ENCODE results near the gene NCAM2.

NCAM2 gene

DNA sequence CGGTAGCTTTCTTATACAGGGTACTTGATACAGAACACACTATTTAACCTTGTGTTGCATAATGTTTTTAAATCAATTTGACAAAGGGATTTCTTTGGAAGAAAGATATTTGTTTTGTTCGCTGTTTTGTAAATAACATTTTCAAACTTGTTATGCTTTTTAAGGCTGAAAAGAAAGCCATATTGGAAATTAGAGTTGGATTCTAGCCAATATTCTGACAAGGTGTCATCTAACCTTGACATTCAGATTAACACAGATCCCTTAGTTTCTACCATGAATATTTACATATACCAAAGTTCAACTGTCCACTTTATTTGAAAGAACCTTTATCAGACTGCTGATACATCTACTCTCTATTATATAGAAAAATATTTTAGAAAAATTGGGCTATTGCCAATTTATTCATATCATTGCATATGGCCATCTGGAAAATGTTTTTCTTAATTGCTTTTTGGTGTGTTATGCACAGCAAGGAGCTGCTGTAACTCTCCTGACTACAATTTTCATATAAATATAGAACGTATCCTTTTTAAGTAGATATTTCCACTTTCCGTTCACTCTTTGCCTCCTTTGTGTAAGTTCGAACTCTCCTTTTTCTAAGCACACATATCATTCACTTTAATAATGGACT, 206.3 kb downstream of the NCAM2 start:
- in situ Hi-C loops (cut with HindIII; ENCODE audit: low sequenced_read_pairs) = no loop called here

DNA sequence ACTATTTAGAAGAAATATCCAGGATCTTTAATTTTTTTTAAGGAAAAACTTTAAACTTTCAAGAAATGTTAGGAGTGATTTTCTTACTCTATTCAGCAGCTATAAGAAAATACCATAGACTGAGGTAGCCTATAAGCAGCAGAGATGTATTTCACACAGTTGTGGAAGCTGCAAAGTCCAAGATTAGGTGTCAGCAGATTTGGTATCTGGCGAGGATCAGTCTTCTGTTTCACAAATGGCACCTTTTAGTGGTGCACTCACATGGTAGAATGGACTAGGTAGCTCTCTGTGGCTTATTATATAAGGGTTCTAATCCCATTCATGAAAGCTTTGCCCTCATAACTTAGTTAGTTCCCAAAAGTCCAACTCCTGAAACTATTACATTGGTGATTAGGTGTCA, 207.4 kb downstream of the NCAM2 start:
- in situ Hi-C loops (cut with HindIII; ENCODE audit: low sequenced_read_pairs) = no loop called here

DNA sequence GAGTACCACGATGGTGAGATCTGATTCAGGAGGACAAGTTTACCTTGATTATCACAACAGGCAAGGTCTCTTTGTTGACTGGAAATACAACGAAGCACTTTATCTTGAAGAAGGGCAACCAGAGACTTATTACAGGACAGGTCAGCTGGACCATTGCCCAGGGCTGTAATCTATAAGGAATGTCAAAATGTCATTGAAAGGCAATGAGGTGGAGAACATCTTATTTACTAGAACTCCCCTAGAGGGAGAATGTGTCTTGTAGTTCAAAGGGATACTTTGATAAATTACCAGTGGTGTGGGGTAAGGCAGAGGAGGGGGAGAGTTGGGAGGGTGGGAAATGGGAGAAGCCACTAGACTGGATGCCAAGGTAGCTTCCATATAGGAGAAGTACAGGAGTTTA, 212.3 kb downstream of the NCAM2 start:
- in situ Hi-C loops (cut with HindIII; ENCODE audit: low sequenced_read_pairs) = no loop called here

DNA sequence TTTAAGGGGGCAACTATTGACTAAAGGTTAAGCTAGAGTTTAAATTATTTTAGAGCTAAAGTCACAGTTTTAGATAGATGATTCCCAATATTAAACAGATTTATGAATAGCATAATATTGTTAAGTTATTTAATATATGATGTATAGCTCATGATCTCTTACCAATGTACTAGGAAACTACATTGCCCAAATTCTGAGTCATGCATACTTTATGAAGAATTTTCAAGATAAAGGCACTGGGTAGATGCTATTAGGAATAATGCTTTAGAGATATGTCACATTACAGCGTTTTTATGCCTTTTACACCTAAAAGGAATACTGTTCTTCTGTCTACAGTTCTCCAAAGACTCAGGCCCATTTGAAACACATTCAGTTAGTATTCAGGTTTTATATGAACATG, 215.1 kb downstream of the NCAM2 start:
- in situ Hi-C loops (cut with HindIII; ENCODE audit: low sequenced_read_pairs) = no loop called here

DNA sequence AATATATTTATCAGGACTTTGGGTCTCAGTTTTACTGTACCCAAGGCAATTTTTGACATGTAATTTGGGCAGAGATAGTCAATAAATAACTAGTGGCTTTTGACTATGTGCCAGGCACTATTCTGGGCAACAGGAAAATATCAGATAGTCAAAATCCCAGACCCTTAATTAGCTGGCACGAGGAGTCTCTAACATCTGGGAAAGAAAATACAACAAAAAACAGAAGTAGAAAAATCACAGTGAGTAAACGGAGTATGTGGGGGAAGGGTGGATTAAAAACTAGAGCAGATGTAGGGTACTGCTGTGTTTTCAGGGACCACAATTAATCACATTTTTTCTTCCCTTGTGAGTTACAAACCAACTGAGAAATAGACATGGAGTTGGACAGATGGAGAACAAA, 217.8 kb downstream of the NCAM2 start:
- in situ Hi-C loops (cut with HindIII; ENCODE audit: low sequenced_read_pairs) = no loop called here

DNA sequence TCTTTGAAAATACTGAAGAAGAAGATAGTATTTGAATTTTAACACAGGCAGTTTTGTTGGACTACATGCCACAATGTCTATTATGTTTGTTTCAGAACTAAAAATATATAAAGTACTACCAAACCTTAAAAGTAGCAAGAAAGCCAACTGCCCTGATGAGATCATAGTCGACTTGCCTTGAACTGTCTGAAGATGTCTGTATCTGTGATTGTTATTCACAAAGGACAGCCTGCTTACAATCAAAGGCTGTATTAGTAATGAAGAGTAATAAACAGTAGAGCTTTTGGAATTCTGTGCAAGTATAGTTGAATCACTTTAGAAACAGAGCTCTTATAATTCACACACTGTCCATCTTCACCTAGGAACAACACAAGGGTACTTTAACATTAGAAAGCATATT, 228.3 kb downstream of the NCAM2 start:
- in situ Hi-C loops (cut with HindIII; ENCODE audit: low sequenced_read_pairs) = no loop called here

DNA sequence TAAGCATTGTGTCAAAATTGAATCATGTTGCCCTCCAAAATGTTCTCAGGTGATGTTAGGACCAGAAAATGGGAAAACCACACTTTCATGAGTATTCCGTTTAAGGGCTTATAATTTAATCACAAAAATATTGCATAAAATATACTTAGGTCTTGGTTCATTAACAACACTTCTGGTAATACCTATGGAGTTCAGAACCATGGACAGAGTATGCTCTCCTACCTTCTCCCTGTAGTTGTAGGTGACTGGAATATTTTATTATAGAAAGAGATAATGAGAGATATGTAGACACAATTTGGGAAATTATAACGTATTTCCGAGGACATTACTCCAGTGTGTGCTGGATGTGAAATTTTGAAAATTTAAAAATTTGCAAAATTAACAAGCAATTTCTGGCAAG, 232.5 kb downstream of the NCAM2 start:
- in situ Hi-C loops (cut with HindIII; ENCODE audit: low sequenced_read_pairs) = no loop called here

DNA sequence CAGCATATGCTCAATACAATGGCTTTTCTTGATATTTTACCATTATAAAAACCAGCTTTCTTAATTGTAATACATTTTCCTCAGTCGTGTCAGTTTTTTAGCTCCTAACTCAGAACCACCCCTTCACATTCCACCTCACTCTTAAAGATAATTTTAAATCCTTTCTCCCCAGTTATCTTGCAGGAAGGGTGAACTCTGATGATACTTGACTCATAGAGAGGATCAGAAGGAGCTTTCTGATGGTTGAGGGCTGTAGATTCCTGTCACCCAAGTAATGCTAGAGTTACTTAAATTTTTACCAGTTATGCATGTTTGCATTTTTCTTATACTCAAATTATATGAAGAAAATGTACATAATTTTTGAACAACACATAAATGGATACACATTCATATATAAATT, 233.7 kb downstream of the NCAM2 start:
- in situ Hi-C loops (cut with HindIII; ENCODE audit: low sequenced_read_pairs) = no loop called here

DNA sequence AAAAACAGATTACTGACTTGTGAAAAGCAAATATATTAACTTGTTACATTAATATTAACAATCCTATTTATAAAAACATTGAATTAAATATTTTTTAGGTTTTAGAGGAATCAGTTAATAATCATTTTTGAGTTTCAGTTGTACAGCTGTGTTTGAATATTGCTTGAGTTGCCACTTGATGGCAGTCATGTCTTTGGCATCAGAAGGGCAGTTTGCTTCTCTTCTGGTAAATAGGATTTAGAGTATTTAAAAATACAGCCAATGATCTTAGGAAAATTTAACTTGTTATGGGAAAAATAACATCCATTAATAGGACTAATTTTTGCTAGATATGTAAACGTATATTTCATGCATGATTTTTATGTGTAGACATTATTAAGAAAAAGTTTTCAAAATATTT, 234.1 kb downstream of the NCAM2 start:
- in situ Hi-C loops (cut with HindIII; ENCODE audit: low sequenced_read_pairs) = no loop called here

DNA sequence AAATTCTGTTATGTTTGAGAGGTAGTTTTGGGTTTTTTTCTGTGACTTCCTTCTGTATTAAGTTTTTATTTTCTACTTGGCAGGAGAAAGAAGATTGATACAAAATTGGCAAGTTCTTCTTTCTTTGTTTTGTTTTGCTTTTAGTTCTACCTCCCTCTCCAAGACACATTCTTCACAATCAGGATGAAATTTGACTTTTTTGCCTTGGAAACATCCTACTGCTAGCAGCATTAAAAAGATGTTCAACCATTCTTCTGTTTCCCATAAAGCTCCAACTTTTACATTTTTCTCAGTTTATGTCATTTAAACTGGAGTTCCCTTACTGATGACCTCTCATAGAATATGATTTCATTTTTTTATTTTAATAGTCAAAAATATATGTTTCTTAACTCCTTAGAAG, 234.8 kb downstream of the NCAM2 start:
- in situ Hi-C loops (cut with HindIII; ENCODE audit: low sequenced_read_pairs) = no loop called here

DNA sequence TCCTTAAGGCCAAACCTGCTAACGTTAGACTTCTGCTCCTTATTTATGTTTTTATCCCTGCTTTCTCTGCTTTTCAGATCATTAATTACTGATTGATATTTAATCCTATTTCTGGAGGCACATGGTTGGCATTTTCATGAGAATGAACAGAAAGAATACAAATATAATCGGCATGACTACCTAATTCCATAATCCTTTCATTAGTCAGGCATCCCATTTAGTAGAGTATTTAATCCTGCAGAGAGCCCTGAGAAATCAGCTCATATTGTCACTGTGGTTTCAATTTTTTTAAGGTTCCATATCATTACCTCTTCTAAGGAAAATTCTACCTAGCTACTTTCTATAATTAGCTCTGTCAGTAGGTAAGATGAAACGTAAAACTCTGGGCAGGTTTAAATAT, 238.8 kb downstream of the NCAM2 start:
- in situ Hi-C loops (cut with HindIII; ENCODE audit: low sequenced_read_pairs) = no loop called here

DNA sequence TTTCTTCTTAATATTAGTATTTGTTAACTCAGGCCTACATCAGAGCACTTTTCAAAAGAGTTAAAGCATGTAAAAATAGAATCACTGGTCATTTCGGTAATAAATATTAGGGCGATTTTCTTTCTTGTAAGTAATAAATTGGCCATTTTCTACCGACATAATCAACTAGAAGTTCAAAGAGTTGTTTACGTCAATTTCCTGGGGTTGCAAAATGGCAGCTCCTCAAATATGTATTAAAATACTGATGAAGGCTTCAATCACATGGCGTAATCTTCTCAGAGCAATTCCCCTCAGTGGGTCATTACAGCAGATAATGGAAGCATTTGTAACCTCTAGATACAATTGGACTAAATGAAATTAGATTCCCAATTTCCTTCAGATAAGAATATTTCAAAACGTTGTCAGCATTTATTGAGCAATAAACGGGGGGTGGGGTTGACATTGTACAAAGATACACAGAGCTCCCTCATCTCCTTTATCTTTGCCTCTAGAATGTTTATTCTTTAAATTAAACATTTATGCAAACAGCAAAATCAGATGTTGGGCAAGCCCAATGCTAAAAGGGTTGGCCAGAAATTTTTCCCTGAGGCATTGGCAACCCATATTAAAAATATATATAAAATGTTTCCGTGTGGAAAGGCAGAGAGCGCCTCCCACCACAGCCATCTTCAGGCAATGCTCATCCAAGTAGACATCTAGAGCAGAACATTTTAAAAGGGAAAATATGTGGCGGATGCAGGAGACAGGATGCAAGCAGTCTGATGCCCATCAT, 240.6 kb downstream of the NCAM2 start:
- in situ Hi-C loops (cut with HindIII; ENCODE audit: low sequenced_read_pairs) = no loop called here

DNA sequence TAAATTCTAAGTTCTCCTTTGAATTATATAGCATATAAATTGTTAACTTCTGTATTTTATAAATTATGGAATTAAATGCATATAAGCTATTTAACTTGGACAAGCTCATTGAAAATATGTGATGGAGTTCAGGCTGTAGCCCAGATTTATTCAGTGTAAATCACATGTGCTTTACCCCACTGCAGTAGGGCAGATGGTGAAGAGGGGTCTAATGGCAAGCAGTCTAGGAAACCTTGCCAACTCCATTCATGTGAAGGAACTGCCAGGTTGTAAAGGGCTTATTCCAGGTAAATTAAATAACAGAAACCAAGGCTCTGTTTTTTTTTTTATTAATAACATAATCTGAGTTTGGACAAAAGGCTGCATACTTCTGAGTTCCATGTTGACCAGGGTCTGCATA, 243.2 kb downstream of the NCAM2 start:
- in situ Hi-C loops (cut with HindIII; ENCODE audit: low sequenced_read_pairs) = no loop called here

DNA sequence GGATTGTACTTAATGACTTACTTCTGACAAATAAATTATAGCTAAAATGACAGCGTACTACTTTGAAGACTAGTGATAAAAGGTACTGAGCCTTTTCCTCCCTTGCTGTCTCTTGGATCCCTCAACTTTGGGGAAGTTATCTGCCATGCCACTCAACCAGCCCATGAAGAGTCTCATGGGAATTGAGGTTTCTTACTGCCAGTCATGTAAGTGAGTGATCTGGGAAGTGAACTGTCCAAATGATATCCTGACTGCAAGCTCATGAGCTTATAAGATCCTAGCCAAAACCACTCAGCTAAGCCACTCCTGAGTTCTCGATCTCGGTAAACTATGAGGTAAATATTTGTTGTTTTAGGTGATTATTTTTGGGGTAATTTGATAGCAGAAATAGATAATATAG, 247.8 kb downstream of the NCAM2 start:
- in situ Hi-C loops (cut with HindIII; ENCODE audit: low sequenced_read_pairs) = no loop called here

DNA sequence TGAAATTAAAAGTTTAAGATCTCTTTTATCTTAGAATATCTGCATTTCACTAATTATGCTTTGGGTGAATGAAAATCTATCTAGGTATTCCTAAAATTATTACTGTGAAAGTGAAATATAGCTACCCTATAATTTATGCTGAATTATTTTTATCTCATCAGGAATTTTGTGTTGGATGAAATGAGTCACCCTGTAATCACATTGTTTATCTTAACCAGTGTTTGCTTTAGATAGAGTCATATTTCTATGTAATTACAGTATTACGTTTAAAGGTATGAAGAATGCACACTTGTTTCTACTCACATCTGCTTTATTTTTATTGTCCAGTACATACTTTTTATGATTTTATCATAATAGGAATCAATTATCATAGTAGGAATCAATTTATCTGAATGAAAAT, 249.2 kb downstream of the NCAM2 start:
- in situ Hi-C loops (cut with HindIII; ENCODE audit: low sequenced_read_pairs) = no loop called here

DNA sequence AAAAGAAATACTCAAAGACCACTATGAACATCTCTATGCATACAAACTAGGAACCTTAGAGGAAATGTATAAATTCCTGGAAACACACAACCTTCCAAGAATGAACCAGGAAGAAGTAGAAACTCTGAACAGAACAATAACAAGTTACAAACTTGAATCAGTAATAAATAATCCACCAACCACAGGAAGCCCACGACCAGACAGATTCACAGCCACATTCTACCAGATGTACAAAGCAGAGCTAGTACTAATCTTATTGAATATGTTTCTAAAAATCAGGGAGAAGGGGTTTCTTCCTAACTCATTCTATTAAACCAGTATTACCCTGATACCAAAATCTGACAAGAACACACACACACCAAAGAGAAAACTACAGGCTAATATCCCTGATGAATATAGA, 263.8 kb downstream of the NCAM2 start:
- in situ Hi-C loops (cut with HindIII; ENCODE audit: low sequenced_read_pairs) = no loop called here

DNA sequence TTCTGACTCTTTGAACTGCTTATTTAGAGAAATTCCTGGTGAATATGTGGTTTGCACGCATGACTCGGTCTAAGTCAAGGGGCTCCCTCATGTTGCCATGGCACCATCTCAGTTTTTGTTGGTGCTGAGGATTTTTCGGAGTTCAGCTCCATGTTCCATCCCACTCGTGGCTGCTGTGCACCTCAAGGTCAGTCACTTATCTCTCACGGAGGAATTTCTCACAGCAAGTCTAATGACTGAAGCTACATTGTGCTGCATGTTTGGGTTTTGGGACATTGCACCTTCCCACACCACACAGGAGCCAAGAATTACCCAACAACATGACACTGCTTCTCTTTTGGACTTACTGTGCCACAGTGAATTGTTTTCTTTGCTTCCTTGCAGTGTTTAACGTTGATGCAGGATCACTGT, 269.9 kb downstream of the NCAM2 start:
- in situ Hi-C loops (cut with HindIII; ENCODE audit: low sequenced_read_pairs) = no loop called here

DNA sequence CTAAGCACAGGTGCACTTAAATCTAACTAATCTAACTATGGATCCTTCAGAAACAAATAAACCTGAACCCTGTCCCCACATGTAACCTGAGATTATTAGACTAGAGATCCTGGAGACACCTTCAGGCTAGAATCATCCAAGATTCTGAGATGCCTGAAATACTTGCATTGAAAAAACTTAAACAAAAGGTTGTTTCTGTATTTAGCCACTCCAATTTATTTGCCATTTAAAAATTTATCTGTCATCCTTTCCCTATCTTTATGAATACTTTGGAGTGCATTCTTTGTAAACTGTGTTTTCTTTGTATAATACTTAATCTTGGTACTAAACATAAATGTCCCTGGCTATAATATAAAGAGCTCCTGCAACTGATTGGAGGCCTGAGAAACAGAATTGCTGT, 270.7 kb downstream of the NCAM2 start:
- in situ Hi-C loops (cut with HindIII; ENCODE audit: low sequenced_read_pairs) = no loop called here

DNA sequence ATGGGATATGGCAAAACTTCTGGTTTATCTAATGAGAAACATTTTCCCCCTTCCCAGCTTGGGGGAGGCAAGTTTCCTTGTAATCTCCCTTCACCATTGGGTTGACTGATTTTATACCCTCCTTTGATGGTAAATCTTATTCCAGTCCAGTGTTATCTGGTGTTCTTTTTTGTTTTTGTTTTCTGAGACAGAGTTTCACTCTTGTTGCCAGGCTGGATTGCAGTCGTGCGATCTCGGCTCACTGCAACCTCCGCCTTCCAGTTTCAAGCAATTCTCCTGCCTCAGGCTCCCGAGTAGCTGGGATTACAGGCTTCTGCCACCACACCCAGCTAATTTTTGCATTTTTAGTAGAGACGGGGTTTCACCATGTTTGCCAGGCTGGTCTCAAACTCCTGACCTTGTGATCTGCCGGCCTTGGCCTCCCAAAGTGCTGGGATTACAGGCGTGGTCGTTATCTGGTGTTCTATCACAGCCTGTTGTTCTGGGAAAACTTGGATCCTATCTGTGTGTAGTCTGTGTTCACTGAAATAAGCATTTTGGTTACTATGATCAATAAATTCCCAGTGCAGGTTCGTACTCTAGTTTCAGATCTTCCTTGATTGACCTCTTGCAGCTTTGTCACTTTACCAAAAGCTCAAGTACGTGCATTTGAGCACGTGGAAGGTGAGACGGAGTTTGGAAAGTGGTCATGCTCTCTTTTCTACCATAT, 281.1 kb downstream of the NCAM2 start:
- in situ Hi-C loops (cut with HindIII; ENCODE audit: low sequenced_read_pairs) = no loop called here

DNA sequence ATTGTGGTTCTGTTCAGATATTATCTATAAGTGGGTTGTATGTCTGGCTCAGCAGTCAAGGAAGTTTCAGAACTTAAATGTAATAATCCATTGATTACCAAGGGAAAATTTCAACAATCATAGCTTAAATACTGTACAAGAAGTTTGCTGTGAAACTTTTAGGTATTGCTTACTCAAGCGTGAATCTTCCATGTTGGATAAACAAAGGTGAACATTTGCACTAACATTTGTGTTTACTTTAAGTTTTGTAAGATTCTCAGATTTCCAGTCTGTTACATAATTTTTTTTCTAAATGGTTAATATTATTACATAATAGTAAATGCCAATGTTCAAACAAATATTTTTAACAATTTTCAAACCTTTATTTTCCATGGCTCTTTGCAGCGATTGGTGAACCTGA, 285.6 kb downstream of the NCAM2 start:
- in situ Hi-C loops (cut with HindIII; ENCODE audit: low sequenced_read_pairs) = no loop called here

DNA sequence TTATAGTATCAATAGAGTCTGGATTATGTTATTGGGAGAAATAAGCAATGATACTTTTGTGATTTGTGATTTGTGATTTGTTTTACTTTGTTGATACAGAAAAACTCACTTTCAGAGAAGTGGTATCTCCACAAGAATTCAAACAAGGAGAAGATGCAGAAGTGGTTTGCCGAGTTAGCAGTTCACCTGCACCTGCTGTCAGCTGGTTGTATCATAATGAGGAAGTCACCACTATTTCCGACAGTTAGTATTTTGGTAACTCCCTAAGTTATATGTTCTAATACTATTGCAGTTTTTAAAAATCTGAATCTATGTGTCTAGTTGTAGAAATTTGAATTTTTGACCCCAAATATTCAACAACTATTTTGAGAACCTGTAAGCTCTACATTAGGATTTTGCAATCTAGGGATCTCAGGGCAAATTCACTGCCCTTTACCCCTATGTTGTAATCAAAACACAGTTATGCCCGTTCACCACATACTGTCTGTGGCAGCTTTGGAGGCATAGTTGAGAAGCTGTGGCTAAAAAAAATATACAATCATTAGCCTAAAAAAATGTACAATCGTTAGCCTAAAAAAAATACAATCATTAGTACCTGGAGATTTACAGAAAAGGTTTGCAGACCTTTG, 288.1 kb downstream of the NCAM2 start:
- in situ Hi-C loops (cut with HindIII; ENCODE audit: low sequenced_read_pairs) = no loop called here

DNA sequence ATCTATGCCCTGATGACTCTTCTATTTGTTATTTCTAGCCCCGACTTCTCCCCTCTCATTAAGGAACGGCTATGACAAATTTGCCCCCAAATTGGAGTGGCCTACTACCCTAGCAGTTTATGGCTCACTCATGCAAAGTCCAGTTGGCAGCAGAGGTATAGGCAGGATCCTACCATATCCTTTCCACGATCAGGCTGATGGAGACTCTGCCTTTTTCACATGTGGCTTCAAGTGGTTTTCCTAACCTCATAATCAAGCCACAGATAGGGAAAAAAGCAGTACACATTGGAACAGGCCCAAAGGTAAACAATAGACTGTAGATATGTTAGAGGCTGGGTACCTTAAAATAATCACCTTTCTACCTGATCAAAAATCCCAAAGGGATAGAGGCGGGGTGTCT, 292.5 kb downstream of the NCAM2 start:
- in situ Hi-C loops (cut with HindIII; ENCODE audit: low sequenced_read_pairs) = no loop called here
